ENCODE results near the gene VAV2. TPM values are rescaled to one million over a fixed set of nuclear protein-coding genes. Genes with fewer than 3 reads are reported as not detected.

Gene VAV2
- total and polyA plus RNA-seq, 2 of the 4 experiments (the other 2 are of a cell fraction) = 10.8 to 13.4 TPM

GRCh38 chr9:134024828-134025605 is 32.9 kb upstream of the VAV2 start, which contains the start of gene BRD3OS (continued):
- TF ChIP-seq MXI1 (IDR thresholded peaks at IDR 0.05; ENCODE audit: borderline replicate concordance, low read depth, low read length) = peak; percentile 81
- no peak for TF ChIP-seq CEBPB (IDR thresholded peaks at IDR 0.05; ENCODE audit: low read depth, low read length)
- peak; percentile 99 for TF ChIP-seq MAZ (IDR thresholded peaks at IDR 0.05; ENCODE audit: borderline replicate concordance, low read depth, low read length)

DNA sequence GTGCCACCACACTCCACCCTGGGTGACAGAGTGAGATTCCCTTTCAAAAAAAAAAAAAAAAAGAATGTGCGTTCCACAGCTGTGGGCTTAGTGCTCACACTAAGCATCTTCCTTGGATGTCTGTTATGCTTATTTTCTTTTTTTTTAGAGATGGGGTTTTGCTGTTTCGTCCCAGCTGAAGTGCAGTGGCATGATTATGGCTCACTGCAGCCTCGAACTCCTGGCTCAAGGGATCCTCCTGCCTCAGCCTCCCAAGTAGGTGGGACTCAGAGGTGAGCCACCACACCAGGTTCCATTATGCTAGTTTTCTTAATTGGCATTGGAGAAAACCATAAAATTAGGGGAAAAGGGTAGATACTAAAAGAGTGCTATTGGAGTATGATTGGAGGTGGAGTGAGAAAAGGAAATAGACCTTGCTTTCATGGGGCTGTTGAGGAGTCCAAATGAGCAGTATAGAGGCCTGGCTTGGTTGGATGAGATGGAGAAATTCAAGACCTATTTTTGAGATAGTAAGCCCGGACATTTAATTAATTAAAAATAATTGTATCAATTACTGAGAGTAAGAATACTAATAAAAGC is 32.2 kb upstream of the VAV2 start:
- no peak overlapping the region for H2AK9ac ChIP-seq (replicated peaks; ENCODE audit: low read depth, low read length, poor library complexity)
- dilution Hi-C loops (cut with HindIII; ENCODE audit: low sequenced_read_pairs, unreplicated experiment) = loop anchor here (25.0 kb wide), 1 partner anchor 237 kb away; no protein-coding TSS in a partner anchor
- ChIA-PET CTCF (no interaction called here), POLR2A (ENCODE audit: unreplicated experiment) (interaction anchor here (0.6 kb wide), 1 partner anchor 14 kb away, joined by 6 read pairs; no protein-coding TSS in a partner anchor)
- H3K18ac ChIP-seq (ENCODE audit: low read depth, low read length) = no peak overlapping the region
- peak overlapping the region; percentile 72 for H3K9ac ChIP-seq (ENCODE audit: low read depth, low read length)
- peaks cover 15% of the 10 kb centered on the region; the same call in 1 of the 2 replicates for H3K36me3 ChIP-seq (ENCODE audit: control insufficient read depth, insufficient read depth, low read length)
- H3K4me1 ChIP-seq (ENCODE audit: control insufficient read depth, insufficient read depth, low read length) = peaks cover 3% of the 10 kb centered on the region; the same call in 1 of the 2 replicates
- peak overlapping the region; percentile 76; the same call in 1 of the 2 replicates for H3K4ac ChIP-seq (ENCODE audit: low read depth, low read length)
- H3K9me3 ChIP-seq (ENCODE audit: control insufficient read depth, insufficient read depth, low read length) = no peaks in the 10 kb centered on the region
- H3K27ac ChIP-seq (ENCODE audit: insufficient read depth, low read length) = no peak overlapping the region
- DNase-seq (no peak), ATAC-seq (ENCODE audit: low read depth) (no peak)
- no peak overlapping the region for H2BK20ac ChIP-seq (ENCODE audit: low read depth, low read length)
- no peak overlapping the region; the same call in 1 of the 2 replicates for H2AK5ac ChIP-seq (ENCODE audit: low read depth, low read length)
- peaks cover 2% of the 10 kb centered on the region; the same call in 1 of the 2 replicates for H3K9me1 ChIP-seq (ENCODE audit: insufficient read depth, low read length)
- H2BK15ac ChIP-seq (ENCODE audit: low read depth, low read length) = 0 out of 3 replicates have a peak overlapping the region, but pooled peaks have one; percentile 63
- H2AFZ ChIP-seq (replicated peaks; ENCODE audit: low read length, poor library complexity) = peak overlapping the region; percentile 98
- H3K79me1 ChIP-seq (ENCODE audit: low read depth in 1 of 2, low read length in 2 of 2) = peaks cover 0 to 19% of the 10 kb centered on the region in 2 experiments; a peak in 3 of 4 replicates
- intact Hi-C loops (cut with micrococcal nuclease) = no loop called here
- peak overlapping the region; percentile 75; the same call in 1 of the 2 replicates for H4K91ac ChIP-seq (ENCODE audit: insufficient read depth, low read depth, low read length)
- no peak overlapping the region for H3K56ac ChIP-seq (ENCODE audit: extremely low read depth, insufficient read depth, low read length)
- BruUV-seq (replicated peaks) = no TSS peak
- H2BK5ac ChIP-seq (ENCODE audit: low read depth, low read length, poor library complexity, severe bottlenecking) = no peak overlapping the region
- peak overlapping the region; percentile 50 for H3K4me3 ChIP-seq (ENCODE audit: insufficient read depth, low read depth, low read length)
- no peak for TF ChIP-seq CEBPB (IDR thresholded peaks at IDR 0.05; ENCODE audit: low read depth, low read length)
- no peak for TF ChIP-seq NFE2L2 (IDR thresholded peaks at IDR 0.05; ENCODE audit: low read depth, low read length)
- TF ChIP-seq RFX5 (IDR thresholded peaks at IDR 0.05; ENCODE audit: low read depth, low read length) = no peak
- no peak for TF ChIP-seq CHD1 (IDR thresholded peaks at IDR 0.05; ENCODE audit: low read depth, low read length)
- TF ChIP-seq RAD21 (IDR thresholded peaks at IDR 0.05; ENCODE audit: low read length) = no peak
- no peak for TF ChIP-seq BHLHE40 (IDR thresholded peaks at IDR 0.05; ENCODE audit: low read depth, low read length)
- H2BK120ac ChIP-seq (ENCODE audit: low read depth, low read length) = peak overlapping the region; percentile 72; the same call in 1 of the 2 replicates
- peak overlapping the region; percentile 74 to 98; a peak in 3 of 4 replicates for H4K8ac ChIP-seq (ENCODE audit: low read depth in 2 of 2, low read length in 2 of 2)
- H3K27me3 ChIP-seq (ENCODE audit: control insufficient read depth, insufficient read depth, low read length) = no peaks in the 10 kb centered on the region
- in situ Hi-C loops (cut with MboI; ENCODE audit: low sequenced_read_pairs) = no loop called here
- H3K14ac ChIP-seq (replicated peaks; ENCODE audit: low read depth, low read length) = peak overlapping the region; percentile 94; the same call in 1 of the 2 replicates
- no peaks in the 10 kb centered on the region for H4K20me1 ChIP-seq (ENCODE audit: insufficient read depth, low read length)
- H3K23ac ChIP-seq (ENCODE audit: low read depth, low read length) = peak overlapping the region; percentile 91
- WGBS, 2 experiments (ENCODE audit: extremely low coverage in 2 of 2, insufficient read length in 1 of 2) = 100% methylated on average over 1 of the region's 4 CpGs; no CpG with 5 or more reads in 1 of the 2 experiments
- H3K4me2 ChIP-seq (ENCODE audit: low read depth, low read length) = peak overlapping the region; percentile 86
- H4K5ac ChIP-seq (ENCODE audit: low read depth, low read length) = no peak overlapping the region; the same call in 1 of the 2 replicates
